AG09319 (cell line): ENCODE data around the gene KLHL29.

Source experiments
- DNase-seq: peaks from one replicate; pipeline ENCODE4 v3.0.0-alpha.2; 2010; ENCODE audit warnings: low read depth; ENCODE audit errors: extremely low read depth
- TF ChIP-seq, protein P1 (sequence below): IDR thresholded peaks from 2 replicates; pipeline ENCODE4 v1.5.1; 2011; ENCODE audit warnings: low read depth, mild to moderate bottlenecking, inconsistent platforms, low read length, moderate library complexity

The KLHL29 gene

DNA sequence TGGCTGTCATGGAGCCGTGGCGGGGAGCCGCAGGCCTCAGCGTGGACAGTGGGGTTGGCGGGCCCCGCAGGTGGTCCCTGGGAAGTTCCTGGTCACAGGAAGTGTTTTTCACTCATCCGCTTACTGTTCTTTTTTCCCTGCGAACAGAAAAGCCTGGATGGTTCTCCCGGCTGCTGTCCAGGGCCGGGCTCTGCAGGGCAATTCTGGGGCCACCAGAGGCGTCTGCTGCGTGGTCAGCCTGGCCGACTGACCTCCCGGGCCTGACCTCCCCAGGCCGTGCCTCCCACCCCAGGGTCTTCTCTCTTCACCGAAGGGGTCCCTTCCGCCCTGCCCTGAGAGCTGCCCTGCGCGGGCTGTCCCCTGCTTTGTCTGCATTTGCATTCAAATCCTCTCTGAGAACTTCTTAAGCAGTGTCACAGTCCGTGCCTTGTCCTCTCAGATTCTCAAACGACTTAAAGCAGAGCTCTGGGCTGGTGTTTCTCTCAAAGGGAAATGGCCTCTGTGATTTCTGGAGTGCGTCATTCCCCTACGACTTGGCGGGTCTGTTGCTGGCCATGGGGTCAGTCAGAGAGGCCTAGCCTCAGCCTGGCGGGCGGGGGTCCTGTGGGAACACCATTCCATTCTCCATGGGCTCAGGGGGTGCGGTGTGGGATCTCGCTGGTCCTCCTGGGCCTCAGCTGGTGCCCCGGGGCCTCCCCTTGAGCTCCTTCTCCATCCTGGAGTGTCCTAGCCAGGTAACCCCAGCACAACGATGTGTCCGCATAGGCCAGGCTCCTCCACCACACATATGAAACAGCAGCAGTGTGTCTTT lies 38.3 kb downstream of the KLHL29 start:
- no peak for DNase-seq
- TF ChIP-seq, protein P1, sequence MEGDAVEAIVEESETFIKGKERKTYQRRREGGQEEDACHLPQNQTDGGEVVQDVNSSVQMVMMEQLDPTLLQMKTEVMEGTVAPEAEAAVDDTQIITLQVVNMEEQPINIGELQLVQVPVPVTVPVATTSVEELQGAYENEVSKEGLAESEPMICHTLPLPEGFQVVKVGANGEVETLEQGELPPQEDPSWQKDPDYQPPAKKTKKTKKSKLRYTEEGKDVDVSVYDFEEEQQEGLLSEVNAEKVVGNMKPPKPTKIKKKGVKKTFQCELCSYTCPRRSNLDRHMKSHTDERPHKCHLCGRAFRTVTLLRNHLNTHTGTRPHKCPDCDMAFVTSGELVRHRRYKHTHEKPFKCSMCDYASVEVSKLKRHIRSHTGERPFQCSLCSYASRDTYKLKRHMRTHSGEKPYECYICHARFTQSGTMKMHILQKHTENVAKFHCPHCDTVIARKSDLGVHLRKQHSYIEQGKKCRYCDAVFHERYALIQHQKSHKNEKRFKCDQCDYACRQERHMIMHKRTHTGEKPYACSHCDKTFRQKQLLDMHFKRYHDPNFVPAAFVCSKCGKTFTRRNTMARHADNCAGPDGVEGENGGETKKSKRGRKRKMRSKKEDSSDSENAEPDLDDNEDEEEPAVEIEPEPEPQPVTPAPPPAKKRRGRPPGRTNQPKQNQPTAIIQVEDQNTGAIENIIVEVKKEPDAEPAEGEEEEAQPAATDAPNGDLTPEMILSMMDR = no peak

- TF ChIP-seq, protein P1 = no peak
- no peak for DNase-seq
Measured at GRCh38 chr2:23423873-23424680, 39.1 kb downstream of the KLHL29 start.

DNA sequence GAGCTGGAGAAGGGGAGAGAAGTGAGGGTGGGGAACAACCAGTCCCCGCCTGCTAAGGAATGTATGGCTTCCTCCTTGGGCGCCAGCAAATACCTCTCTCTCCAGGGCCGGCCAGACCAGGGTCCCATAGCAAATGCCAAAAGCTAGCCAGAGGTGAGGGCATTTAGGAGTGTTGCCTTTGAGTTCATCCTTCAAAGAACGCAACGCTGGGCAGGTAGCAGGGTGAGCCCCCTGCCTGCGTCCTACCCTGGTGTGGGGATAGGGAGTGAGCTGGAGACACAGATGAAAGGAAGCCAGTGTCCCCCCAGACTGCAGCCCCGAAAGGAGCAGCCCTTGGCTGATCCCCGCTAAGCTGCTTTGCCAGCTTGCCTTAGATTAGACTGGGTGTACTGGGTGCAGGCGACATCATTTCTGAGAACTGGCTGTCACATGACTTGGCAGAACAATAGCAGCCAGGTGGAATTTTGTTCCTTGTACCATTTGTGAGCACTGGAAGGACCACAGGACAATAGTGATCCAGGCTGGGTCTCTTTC lies 40.4 kb downstream of the KLHL29 start:
- TF ChIP-seq, protein P1 = no peak
- no peak for DNase-seq

DNA sequence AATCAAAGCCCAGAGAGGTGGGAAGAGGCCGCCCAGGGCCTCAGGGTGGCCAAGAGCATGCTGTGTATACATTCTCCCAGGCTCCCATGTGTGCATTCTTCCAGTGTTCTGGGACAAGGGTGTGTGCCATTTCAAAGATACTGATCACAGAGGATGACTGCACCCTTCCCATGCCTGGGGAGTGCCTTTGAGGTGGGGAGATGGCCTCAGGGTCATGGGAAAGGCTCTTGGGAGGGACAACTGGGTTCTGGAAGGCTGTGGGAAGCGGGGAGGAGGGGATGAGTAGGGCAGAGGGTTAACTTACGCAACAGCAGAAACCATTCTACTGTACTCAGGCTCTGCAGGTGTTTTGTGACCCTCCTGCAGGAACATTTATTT lies 40.9 kb downstream of the KLHL29 start:
- DNase-seq = no peak
- TF ChIP-seq, protein P1 = no peak

DNA sequence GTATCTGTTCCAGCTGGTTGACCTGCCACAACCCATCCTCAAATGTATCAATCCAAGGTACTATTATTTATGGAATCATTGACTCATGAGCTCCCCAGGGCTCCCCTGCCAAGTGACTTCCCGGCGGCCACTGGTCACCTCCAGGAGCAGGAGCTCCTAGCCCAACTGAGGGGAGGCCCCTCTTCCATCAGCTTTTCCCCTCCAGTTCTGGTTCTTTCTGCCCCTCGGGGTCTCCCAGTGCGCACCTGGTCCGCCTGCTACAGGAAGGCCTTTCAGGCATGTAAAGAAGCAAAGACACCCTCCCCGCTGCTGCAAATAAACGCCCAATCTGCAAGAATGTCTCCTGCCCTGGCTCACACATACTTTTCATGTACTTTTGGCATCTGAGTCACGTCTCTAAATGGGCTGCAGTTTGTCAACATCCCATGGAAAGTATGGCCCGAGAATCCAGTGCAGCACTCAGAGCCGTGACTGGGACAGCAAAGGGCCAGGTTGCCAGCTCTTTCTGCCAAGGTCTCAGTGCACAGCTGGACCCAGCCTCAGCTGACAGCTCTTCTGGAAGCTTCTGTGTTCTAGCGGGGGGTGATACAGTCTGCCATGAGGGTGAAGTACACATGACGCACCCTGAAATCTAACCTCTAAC lies 41.4 kb downstream of the KLHL29 start:
- TF ChIP-seq, protein P1 = no peak
- DNase-seq = no peak

- DNase-seq = no peak
- TF ChIP-seq, protein P1 = no peak
Measured at GRCh38 chr2:23427350-23427749, 42.4 kb downstream of the KLHL29 start.
